ENCODE measurements around the gene CHAMP1.

CHAMP1 gene, protein sequence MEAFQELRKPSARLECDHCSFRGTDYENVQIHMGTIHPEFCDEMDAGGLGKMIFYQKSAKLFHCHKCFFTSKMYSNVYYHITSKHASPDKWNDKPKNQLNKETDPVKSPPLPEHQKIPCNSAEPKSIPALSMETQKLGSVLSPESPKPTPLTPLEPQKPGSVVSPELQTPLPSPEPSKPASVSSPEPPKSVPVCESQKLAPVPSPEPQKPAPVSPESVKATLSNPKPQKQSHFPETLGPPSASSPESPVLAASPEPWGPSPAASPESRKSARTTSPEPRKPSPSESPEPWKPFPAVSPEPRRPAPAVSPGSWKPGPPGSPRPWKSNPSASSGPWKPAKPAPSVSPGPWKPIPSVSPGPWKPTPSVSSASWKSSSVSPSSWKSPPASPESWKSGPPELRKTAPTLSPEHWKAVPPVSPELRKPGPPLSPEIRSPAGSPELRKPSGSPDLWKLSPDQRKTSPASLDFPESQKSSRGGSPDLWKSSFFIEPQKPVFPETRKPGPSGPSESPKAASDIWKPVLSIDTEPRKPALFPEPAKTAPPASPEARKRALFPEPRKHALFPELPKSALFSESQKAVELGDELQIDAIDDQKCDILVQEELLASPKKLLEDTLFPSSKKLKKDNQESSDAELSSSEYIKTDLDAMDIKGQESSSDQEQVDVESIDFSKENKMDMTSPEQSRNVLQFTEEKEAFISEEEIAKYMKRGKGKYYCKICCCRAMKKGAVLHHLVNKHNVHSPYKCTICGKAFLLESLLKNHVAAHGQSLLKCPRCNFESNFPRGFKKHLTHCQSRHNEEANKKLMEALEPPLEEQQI

DNA sequence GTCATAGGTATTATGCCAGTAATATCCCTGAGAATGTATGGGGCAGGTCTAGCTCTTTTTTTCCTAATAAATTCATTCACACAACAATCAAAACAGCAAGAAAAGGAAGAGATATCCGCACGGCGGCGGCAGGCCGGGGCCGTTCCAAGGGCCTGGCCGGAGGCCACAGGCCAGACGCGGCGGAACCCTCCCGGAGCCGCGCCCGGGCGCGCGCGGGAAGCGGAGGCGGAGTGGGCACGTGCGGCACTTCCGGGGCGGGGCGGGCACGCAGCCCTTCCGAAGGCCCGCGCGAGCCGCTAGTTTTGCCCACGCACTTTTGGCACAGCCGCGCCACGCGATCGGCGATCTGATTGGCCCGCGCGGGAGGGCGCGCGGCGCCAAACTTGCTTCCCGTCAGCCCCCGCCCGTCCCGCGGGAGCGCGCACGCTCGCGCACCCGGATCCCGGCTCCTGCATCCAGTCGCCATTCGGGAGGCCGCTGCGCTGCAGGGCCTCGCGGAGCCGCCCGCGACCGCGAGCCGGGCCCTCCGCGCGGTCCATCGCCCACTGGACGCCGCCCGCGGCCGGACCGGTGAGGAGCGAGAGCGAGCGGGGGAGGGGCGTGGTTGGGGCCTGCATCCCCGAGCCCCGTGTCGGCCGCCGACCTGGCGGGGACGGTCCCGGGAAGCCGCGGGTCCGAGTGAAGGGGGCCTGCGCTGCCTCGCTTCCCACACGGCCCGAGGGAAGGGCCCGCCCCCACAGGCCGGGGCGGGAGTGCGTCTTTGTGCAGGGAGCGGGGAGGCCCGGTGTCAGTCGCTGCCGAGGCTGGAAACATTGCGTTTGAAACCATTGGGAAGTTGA lies at the start of gene CHAMP1:
TSS of gene CHAMP1 (plus strand) at position 430 of the 839 bp plus-strand sequence. CDS start 9,340 bp downstream, outside the sequence.
- TF ChIP-seq, protein P1, sequence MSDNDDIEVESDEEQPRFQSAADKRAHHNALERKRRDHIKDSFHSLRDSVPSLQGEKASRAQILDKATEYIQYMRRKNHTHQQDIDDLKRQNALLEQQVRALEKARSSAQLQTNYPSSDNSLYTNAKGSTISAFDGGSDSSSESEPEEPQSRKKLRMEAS (IDR thresholded peaks at IDR 0.05), result peak; percentile 78
- TF ChIP-seq CREB1 (IDR thresholded peaks at IDR 0.05; ENCODE audit: low read depth), result no peak
- TF ChIP-seq TCF12 (IDR thresholded peaks at IDR 0.05; ENCODE audit: low read depth), result peak; percentile 71; the same call in 1 of the 2 replicates
- peak; percentile 62 for TF ChIP-seq TEAD4 (IDR thresholded peaks at IDR 0.05)
- TF ChIP-seq CEBPB (IDR thresholded peaks at IDR 0.05), result no peak
- no peak for TF ChIP-seq RAD21 (IDR thresholded peaks at IDR 0.05; ENCODE audit: low read depth)
- TF ChIP-seq EP300 (IDR thresholded peaks at IDR 0.05; ENCODE audit: borderline replicate concordance), result no peak
- peak; percentile 98 for TF ChIP-seq EGR1 (IDR thresholded peaks at IDR 0.05)
- peak; percentile 70; the same call in 1 of the 2 replicates for TF ChIP-seq YY1 (IDR thresholded peaks at IDR 0.05; ENCODE audit: low read depth)
- TF ChIP-seq, protein P2, sequence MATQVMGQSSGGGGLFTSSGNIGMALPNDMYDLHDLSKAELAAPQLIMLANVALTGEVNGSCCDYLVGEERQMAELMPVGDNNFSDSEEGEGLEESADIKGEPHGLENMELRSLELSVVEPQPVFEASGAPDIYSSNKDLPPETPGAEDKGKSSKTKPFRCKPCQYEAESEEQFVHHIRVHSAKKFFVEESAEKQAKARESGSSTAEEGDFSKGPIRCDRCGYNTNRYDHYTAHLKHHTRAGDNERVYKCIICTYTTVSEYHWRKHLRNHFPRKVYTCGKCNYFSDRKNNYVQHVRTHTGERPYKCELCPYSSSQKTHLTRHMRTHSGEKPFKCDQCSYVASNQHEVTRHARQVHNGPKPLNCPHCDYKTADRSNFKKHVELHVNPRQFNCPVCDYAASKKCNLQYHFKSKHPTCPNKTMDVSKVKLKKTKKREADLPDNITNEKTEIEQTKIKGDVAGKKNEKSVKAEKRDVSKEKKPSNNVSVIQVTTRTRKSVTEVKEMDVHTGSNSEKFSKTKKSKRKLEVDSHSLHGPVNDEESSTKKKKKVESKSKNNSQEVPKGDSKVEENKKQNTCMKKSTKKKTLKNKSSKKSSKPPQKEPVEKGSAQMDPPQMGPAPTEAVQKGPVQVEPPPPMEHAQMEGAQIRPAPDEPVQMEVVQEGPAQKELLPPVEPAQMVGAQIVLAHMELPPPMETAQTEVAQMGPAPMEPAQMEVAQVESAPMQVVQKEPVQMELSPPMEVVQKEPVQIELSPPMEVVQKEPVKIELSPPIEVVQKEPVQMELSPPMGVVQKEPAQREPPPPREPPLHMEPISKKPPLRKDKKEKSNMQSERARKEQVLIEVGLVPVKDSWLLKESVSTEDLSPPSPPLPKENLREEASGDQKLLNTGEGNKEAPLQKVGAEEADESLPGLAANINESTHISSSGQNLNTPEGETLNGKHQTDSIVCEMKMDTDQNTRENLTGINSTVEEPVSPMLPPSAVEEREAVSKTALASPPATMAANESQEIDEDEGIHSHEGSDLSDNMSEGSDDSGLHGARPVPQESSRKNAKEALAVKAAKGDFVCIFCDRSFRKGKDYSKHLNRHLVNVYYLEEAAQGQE (IDR thresholded peaks at IDR 0.05; ENCODE audit: low read depth), result no peak
- peak; percentile 86 for TF ChIP-seq NFIC (IDR thresholded peaks at IDR 0.05)
- no peak for TF ChIP-seq ZBTB7A (IDR thresholded peaks at IDR 0.05; ENCODE audit: low read depth)
- TF ChIP-seq, protein P3, sequence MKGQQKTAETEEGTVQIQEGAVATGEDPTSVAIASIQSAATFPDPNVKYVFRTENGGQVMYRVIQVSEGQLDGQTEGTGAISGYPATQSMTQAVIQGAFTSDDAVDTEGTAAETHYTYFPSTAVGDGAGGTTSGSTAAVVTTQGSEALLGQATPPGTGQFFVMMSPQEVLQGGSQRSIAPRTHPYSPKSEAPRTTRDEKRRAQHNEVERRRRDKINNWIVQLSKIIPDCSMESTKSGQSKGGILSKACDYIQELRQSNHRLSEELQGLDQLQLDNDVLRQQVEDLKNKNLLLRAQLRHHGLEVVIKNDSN (IDR thresholded peaks at IDR 0.05), result peak; percentile 82
- TF ChIP-seq FOXM1 (IDR thresholded peaks at IDR 0.05; ENCODE audit: borderline replicate concordance, low read depth), result peak; percentile 29; the same call in 1 of the 2 replicates
- peak; percentile 77; the same call in 1 of the 2 replicates for TF ChIP-seq TAF1 (IDR thresholded peaks at IDR 0.05; ENCODE audit: low read depth)

DNA sequence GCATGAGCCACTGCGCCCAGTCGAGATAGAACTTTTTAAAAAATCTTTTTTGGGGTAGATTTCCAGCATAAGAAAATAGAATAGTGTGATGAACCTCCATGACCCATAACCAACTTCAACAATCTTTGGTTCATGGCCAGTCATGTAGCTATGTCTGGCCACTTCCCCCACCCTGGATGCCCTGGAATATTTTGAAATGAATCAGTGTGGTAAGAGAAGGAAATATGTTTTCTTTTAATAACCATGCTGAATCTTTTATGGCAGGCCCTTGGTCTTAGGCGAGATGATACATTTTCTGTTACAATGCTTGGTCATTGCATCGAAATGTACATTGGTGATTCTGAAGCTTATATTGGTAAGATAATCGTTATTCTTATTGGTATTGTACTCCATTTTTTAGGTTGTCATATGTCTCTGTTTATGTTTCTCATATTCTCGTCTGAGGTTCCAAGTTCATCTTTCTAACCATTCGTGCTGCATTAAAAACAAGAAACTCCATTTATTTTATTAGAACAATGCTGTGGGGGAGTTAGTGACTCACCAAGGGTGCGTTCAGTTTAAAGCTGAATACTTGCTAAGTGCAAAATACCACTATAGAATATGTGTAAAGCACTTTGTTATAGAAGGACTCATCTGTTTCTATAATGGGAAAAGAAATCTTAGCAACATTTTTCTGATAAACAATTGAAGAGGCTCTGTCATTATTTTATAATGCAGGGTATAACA lies 49.3 kb upstream of the CHAMP1 start:
- TF ChIP-seq CREB1 (IDR thresholded peaks at IDR 0.05; ENCODE audit: low read depth), result no peak
- TF ChIP-seq RAD21 (IDR thresholded peaks at IDR 0.05; ENCODE audit: low read depth), result no peak
- TF ChIP-seq, protein P2 (IDR thresholded peaks at IDR 0.05; ENCODE audit: low read depth), result no peak

DNA sequence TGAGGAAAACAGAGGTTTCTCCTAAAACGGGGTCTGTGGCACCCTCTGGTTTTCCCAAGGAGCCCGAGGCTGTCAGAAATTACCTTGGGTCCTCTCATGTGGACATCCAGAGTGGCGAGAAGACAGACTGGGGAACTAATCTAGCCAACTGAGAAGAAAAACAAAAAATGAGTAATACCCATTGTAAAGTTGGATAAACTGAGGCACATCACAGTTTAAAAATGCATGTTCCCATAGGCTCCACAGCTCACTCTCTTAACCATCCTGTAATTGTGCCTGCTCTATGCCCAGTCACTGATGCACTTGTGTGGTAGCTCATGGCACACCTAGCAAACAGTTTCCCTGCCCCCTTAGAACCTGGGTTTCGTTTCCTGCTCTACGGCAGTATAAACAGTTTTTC lies 48.1 kb upstream of the CHAMP1 start:
- TF ChIP-seq ZBTB7A (IDR thresholded peaks at IDR 0.05; ENCODE audit: low read depth) (no peak), CREB1 (IDR thresholded peaks at IDR 0.05; ENCODE audit: low read depth) (no peak), TCF12 (IDR thresholded peaks at IDR 0.05; ENCODE audit: low read depth) (no peak), NFIC (IDR thresholded peaks at IDR 0.05) (no peak)
- TF ChIP-seq, protein P1 (IDR thresholded peaks at IDR 0.05), result no peak

DNA sequence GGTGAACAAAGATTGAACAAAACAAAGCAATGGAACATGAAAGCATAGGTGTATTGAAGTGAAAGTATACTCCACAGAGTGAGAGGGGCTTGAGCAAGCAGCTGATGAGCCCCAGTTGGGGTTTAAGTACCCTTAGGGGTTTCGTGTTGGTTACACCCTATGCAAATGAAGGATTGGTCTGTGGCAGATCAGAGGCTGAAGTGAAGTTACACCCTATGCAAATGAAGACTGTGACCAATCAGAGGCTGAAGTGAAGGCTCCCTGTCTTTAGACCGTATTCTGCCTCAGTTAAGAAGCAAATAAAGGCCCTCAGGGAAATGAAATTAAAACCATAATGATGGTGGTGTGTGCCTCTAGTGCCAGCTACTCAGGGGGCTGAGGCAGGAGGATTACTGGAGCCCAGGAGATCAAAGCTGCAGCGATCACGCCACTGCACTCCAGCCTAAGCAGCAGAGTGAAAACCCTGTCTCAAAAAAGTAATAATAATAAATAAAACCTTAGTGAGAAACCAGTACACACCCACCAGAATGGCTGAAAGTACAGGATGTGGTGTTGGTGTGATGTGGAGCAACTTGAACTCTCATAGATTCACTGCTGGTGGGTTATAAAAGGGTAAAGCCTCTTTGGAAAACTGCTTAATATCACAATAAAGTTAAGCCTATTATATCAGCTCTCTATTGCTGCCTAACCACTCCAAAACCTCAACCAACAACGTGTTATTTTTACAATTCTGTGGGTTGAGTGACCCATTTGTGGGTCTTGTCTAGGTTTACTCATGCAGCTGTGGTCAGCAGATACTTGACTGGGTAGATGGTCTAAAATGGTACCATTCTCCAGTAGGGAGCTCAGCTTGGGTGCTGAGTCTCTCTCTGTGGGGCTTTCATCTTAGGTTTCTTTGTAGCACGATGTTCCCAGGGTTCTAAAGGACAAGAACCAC lies 45.7 kb upstream of the CHAMP1 start:
- TF ChIP-seq RAD21 (IDR thresholded peaks at IDR 0.05; ENCODE audit: low read depth), result no peak
- no peak for TF ChIP-seq TAF1 (IDR thresholded peaks at IDR 0.05; ENCODE audit: low read depth)
- no peak for TF ChIP-seq YY1 (IDR thresholded peaks at IDR 0.05; ENCODE audit: low read depth)
- no peak for TF ChIP-seq CREB1 (IDR thresholded peaks at IDR 0.05; ENCODE audit: low read depth)
- TF ChIP-seq, protein P3 (IDR thresholded peaks at IDR 0.05), result no peak
- TF ChIP-seq ZBTB7A (IDR thresholded peaks at IDR 0.05; ENCODE audit: low read depth), result no peak
- no peak for TF ChIP-seq EP300 (IDR thresholded peaks at IDR 0.05; ENCODE audit: borderline replicate concordance)
- no peak for TF ChIP-seq CEBPB (IDR thresholded peaks at IDR 0.05)
- TF ChIP-seq, protein P2 (IDR thresholded peaks at IDR 0.05; ENCODE audit: low read depth), result no peak
- no peak for TF ChIP-seq FOXM1 (IDR thresholded peaks at IDR 0.05; ENCODE audit: borderline replicate concordance, low read depth)
- no peak for TF ChIP-seq EGR1 (IDR thresholded peaks at IDR 0.05)

All from Ishikawa (cell line).